Stimulated activated CD8-positive, alpha-beta memory T cell treated with anti-CD3 and anti-CD28 coated beads, Interleukin-12 subunit alpha, Interleukin-12 subunit beta, amount 100 ng/mL, for 24 hours (primary cell): ENCODE data around the gene SLC7A5.
"Not testable (repeated sequence)": the region's sequence is repeated elsewhere in the genome, so short reads cannot be mapped to it uniquely, and the experiment has no call there.

ENCODE experiments used
- DNase-seq: peaks from one replicate; pipeline ENCODE4 v3.0.0-alpha.2; 2020; ENCODE audit errors: extremely low read depth

SLC7A5 gene

GRCh38 chr16:87834005-87834667 is 35.2 kb downstream of the SLC7A5 start:
- DNase-seq = no peak

GRCh38 chr16:87833548-87833947 is 35.8 kb downstream of the SLC7A5 start:
- no peak for DNase-seq

- no peak for DNase-seq
Measured at GRCh38 chr16:87832741-87833502, 36.4 kb downstream of the SLC7A5 start.

- no peak for DNase-seq
Measured at GRCh38 chr16:87832137-87832527, 37.2 kb downstream of the SLC7A5 start.

GRCh38 chr16:87831421-87832136 is 37.7 kb downstream of the SLC7A5 start:
- DNase-seq = no peak

- no peak for DNase-seq
Measured at GRCh38 chr16:87830673-87831420, 38.5 kb downstream of the SLC7A5 start.

GRCh38 chr16:87829988-87830672 is 39.2 kb downstream of the SLC7A5 start:
- DNase-seq = no peak

- DNase-seq = no peak
Measured at GRCh38 chr16:87829622-87829980, 39.7 kb downstream of the SLC7A5 start.

- no peak for DNase-seq
Measured at GRCh38 chr16:87828907-87829621, 40.2 kb downstream of the SLC7A5 start.

- DNase-seq = no peak
Measured at GRCh38 chr16:87828071-87828906, 41.0 kb downstream of the SLC7A5 start.

GRCh38 chr16:87827588-87827915 is 41.8 kb downstream of the SLC7A5 start:
- DNase-seq = not testable (repeated sequence)

GRCh38 chr16:87826798-87827587 is 42.3 kb downstream of the SLC7A5 start:
- no peak for DNase-seq

GRCh38 chr16:87826407-87826797 is 42.9 kb downstream of the SLC7A5 start:
- DNase-seq = not testable (repeated sequence)

GRCh38 chr16:87825842-87826120 is 43.5 kb downstream of the SLC7A5 start:
- not testable (repeated sequence) for DNase-seq

- DNase-seq = no peak
Measured at GRCh38 chr16:87824991-87825841, 44.1 kb downstream of the SLC7A5 start.

- no peak for DNase-seq
Measured at GRCh38 chr16:87824016-87824990, 45.0 kb downstream of the SLC7A5 start.

GRCh38 chr16:87823181-87823929 is 46.0 kb downstream of the SLC7A5 start:
- no peak for DNase-seq
